K562 (cell line): ENCODE results near the gene GPR107. TPM values are rescaled to one million over a fixed set of nuclear protein-coding genes. Genes with fewer than 3 reads are reported as not detected.

Experiments
- ASH1L ChIP-seq: fragments of 450-650 bp; IDR thresholded peaks from 2 replicates; pipeline ENCODE4 v1.6.1; 2018; ENCODE audit warnings: borderline replicate concordance, mild to moderate bottlenecking, low read depth; ENCODE audit not compliant: partially characterized antibody
- DNMT1 ChIP-seq: fragments of 450-650 bp; IDR thresholded peaks from 2 replicates; pipeline ENCODE4 v1.6.1; 2016; ENCODE audit warnings: antibody characterized with exemption, mild to moderate bottlenecking
- FOXJ2 ChIP-seq: fragments of 200-800 bp; sonication (Bioruptor generic); IDR thresholded peaks from 2 replicates; pipeline ENCODE4 v1.6.1; 2016; ENCODE audit warnings: missing genetic modification characterization, missing compliant biosample characterization
- GTF2E2 ChIP-seq: fragments of 200-800 bp; sonication (Bioruptor generic); IDR thresholded peaks from 2 replicates; pipeline ENCODE4 v1.6.1; 2016; ENCODE audit warnings: missing genetic modification characterization, missing compliant biosample characterization
- GTF2F1 ChIP-seq: IDR thresholded peaks from 2 replicates; pipeline ENCODE4 v1.6.1; 2011; ENCODE audit warnings: low read depth, low read length, improper control_type of control experiment
- KAT2B ChIP-seq: IDR thresholded peaks from one replicate; pipeline ENCODE4 v1.6.1; 2012; ENCODE audit warnings: low read depth, mild to moderate bottlenecking, control low read depth, inconsistent platforms, low read length, moderate library complexity
- KLF10 ChIP-seq: fragments of 250-450 bp; sonication (Bioruptor Pico); IDR thresholded peaks from 2 replicates; pipeline ENCODE4 v1.6.1; 2021; ENCODE audit warnings: matching md5 sums
- MTA3 ChIP-seq: fragments of 450-650 bp; formaldehyde crosslinking; IDR thresholded peaks from 2 replicates; pipeline ENCODE4 v1.6.1; 2017; ENCODE audit warnings: mild to moderate bottlenecking, borderline replicate concordance
- NR3C1 ChIP-seq: sonication (generic); formaldehyde crosslinking; IDR thresholded peaks from 2 replicates; pipeline ENCODE4 v1.8.1; 2022; ENCODE audit warnings: missing genetic modification reagents
- NR4A1 ChIP-seq, 2 experiments: fragments of 250-450 bp in 1 of 2; fragments of 450-650 bp in 1 of 2; sonication (Bioruptor Pico) in 1 of 2; IDR thresholded peaks; 2 replicates each; pipeline versions ENCODE4 v1.4.0 to v1.6.1; 2016 to 2020; ENCODE audit warnings: mild to moderate bottlenecking in 2 of 2, missing compliant biosample characterization in 1 of 2, missing genetic modification characterization in 1 of 2, moderate library complexity in 1 of 2
- PHB2 ChIP-seq: fragments of 450-650 bp; IDR thresholded peaks from 2 replicates; pipeline ENCODE4 v1.6.1; 2017; ENCODE audit warnings: low read depth
- PHTF2 ChIP-seq: fragments of 250-450 bp; sonication (Bioruptor Pico); IDR thresholded peaks from 2 replicates; pipeline ENCODE4 v1.5.0; 2021; ENCODE audit warnings: mild to moderate bottlenecking
- PRPF4 ChIP-seq: fragments of 200-400 bp; formaldehyde crosslinking; IDR thresholded peaks from one replicate; pipeline ENCODE4 v1.6.1; 2017; ENCODE audit warnings: low read length, low read depth, mild to moderate bottlenecking; ENCODE audit not compliant: insufficient read depth, poor library complexity, severe bottlenecking
- PTTG1 ChIP-seq: fragments of 450-650 bp; IDR thresholded peaks from 2 replicates; pipeline ENCODE4 v1.6.1; 2016; ENCODE audit warnings: low read depth, mild to moderate bottlenecking, missing genetic modification characterization, missing compliant biosample characterization
- PURB ChIP-seq: sonication (generic); formaldehyde crosslinking; IDR thresholded peaks from 2 replicates; pipeline ENCODE4 v1.9.0; 2021; ENCODE audit warnings: low read depth, mild to moderate bottlenecking, missing genetic modification reagents
- TCF3 ChIP-seq: sonication (generic); formaldehyde crosslinking; IDR thresholded peaks from 2 replicates; pipeline ENCODE4 v1.4.0; 2020; ENCODE audit warnings: mild to moderate bottlenecking, missing genetic modification reagents
- TEAD1 ChIP-seq, 2 experiments: fragments of 450-650 bp in 1 of 2; sonication (generic) in 1 of 2; formaldehyde crosslinking; IDR thresholded peaks; 2 replicates each; pipeline versions ENCODE4 v1.4.0 to v1.8.0; 2020 to 2022; ENCODE audit warnings: mild to moderate bottlenecking in 2 of 2, missing genetic modification reagents in 1 of 2
- ZBTB1 ChIP-seq: sonication (generic); formaldehyde crosslinking; IDR thresholded peaks from 2 replicates; pipeline ENCODE4 v1.8.1; 2023; ENCODE audit warnings: missing genetic modification reagents, low read depth, mild to moderate bottlenecking, borderline replicate concordance
- ZKSCAN8 ChIP-seq: fragments of 200-800 bp; sonication (Bioruptor generic); IDR thresholded peaks from 2 replicates; pipeline ENCODE4 v1.6.1; 2016; ENCODE audit warnings: missing genetic modification characterization, missing compliant biosample characterization
- ZNF263 ChIP-seq: sonication (generic); formaldehyde crosslinking; IDR thresholded peaks from 2 replicates; pipeline ENCODE4 v1.8.0; 2022; ENCODE audit warnings: mild to moderate bottlenecking, missing genetic modification reagents, borderline replicate concordance
- ZNF785 ChIP-seq: fragments of 250-450 bp; sonication (Bioruptor Pico); IDR thresholded peaks from 2 replicates; pipeline ENCODE4 v1.4.0; 2020; ENCODE audit warnings: mild to moderate bottlenecking
- polyA plus RNA-seq, 8 experiments: library from polyadenylated mRNA; depleted of rRNA in 4 of 8; stranded (reverse) in 5 of 8; unstranded in 3 of 8; fragments of >200 nt; fragmentation: Nextera tagmentation in 2 of 8; fragmentation: Illumina TruSeq in 1 of 8; extraction: Ambion mirVana in 2 of 8; extraction: Trizol in 1 of 8; gene quantifications; 2 replicates each; pipeline versions ENCODE4 v1.2.1 to v1.2.3, GENCODE V29; 2011 to 2014; ENCODE audit warnings: inconsistent platforms in 1 of 8, missing spikeins in 1 of 8
- total RNA-seq, 7 experiments: library from RNA; depleted of rRNA in 6 of 7; stranded (reverse); fragments of >200 nt in 6 of 7; fragmentation: Illumina TruSeq in 2 of 7; extraction: Trizol in 2 of 7; gene quantifications; 2 replicates each; pipeline versions ENCODE4 v1.2.1 to v1.2.3, GENCODE V29; 2011 to 2021; ENCODE audit warnings: low replicate concordance in 1 of 7
- TF ChIP-seq, protein P1 (sequence below): fragments of 450-650 bp; IDR thresholded peaks from 2 replicates; pipeline ENCODE4 v1.6.1; 2017; ENCODE audit warnings: antibody characterized with exemption, mild to moderate bottlenecking
- TF ChIP-seq, protein P2 (sequence below): IDR thresholded peaks from 2 replicates; pipeline ENCODE4 v1.6.1; 2011; ENCODE audit warnings: borderline replicate concordance, low read depth, mild to moderate bottlenecking, moderate library complexity, low read length; ENCODE audit not compliant: insufficient read depth, poor library complexity, severe bottlenecking

GPR107 gene
- total and polyA plus RNA-seq, 9 of the 15 experiments (the other 6 are each of a cell fraction or from before 2014, with no cell fraction given), result 3.2 to 34.6 (median 14.4) TPM

DNA sequence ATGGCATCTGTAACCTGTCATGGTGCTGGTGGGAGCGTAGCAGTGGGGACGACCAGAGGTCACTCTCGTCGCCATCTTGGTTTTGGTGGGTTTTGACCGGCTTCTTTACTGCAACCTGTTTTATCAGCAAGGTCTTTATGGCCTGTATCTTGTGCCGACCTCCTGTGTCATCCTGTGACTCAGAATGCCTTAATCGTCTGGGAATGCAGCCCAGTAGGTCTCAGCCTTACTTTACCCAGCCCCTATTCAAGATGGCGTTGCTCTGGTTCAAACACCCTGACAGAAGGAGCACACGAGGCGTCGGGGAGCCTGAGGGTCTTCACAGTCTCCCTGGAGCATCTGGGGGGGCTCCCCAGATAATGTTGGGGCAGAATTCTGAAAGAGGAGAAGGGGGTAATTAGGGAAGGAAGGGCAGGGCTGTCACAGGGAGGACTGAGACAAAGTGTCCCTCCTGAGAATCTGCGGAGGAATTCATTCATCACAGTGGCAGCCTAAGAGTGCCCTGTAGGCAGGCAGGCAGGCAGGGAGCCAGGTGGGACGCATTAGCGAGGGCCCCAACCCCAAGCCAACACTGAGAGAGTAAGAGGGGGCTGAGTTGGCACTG, 97.2 kb downstream of the GPR107 start (continued):
- no peak for TF ChIP-seq PHTF2
- peak; percentile 81; the same call in 1 of the 2 replicates for TF ChIP-seq KLF10
- peak; percentile 94 to 96 for TF ChIP-seq TEAD1 (CRISPR knock-in tag; IDR thresholded peaks at IDR 0.05)
- TF ChIP-seq NR4A1 (CRISPR knock-in tag; IDR thresholded peaks at IDR 0.05), result peak; percentile 97; the same call in 1 of the 2 replicates
- TF ChIP-seq NR4A1 (tag; IDR thresholded peaks at IDR 0.05), result peak; percentile 99
- no peak for TF ChIP-seq ZNF263 (CRISPR knock-in tag)
- TF ChIP-seq ZBTB1 (CRISPR knock-in tag), result no peak
- TF ChIP-seq ASH1L, result no peak
- TF ChIP-seq, protein P1, sequence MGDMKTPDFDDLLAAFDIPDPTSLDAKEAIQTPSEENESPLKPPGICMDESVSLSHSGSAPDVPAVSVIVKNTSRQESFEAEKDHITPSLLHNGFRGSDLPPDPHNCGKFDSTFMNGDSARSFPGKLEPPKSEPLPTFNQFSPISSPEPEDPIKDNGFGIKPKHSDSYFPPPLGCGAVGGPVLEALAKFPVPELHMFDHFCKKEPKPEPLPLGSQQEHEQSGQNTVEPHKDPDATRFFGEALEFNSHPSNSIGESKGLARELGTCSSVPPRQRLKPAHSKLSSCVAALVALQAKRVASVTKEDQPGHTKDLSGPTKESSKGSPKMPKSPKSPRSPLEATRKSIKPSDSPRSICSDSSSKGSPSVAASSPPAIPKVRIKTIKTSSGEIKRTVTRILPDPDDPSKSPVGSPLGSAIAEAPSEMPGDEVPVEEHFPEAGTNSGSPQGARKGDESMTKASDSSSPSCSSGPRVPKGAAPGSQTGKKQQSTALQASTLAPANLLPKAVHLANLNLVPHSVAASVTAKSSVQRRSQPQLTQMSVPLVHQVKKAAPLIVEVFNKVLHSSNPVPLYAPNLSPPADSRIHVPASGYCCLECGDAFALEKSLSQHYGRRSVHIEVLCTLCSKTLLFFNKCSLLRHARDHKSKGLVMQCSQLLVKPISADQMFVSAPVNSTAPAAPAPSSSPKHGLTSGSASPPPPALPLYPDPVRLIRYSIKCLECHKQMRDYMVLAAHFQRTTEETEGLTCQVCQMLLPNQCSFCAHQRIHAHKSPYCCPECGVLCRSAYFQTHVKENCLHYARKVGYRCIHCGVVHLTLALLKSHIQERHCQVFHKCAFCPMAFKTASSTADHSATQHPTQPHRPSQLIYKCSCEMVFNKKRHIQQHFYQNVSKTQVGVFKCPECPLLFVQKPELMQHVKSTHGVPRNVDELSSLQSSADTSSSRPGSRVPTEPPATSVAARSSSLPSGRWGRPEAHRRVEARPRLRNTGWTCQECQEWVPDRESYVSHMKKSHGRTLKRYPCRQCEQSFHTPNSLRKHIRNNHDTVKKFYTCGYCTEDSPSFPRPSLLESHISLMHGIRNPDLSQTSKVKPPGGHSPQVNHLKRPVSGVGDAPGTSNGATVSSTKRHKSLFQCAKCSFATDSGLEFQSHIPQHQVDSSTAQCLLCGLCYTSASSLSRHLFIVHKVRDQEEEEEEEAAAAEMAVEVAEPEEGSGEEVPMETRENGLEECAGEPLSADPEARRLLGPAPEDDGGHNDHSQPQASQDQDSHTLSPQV, result peak; percentile 100
- TF ChIP-seq DNMT1, result no peak
- 0 out of 2 replicates have a peak, but pooled peaks have one; percentile 54 for TF ChIP-seq ZNF785
- no peak for TF ChIP-seq PURB (CRISPR knock-in tag)
- no peak for TF ChIP-seq NR3C1 (CRISPR knock-in tag)
- peak; percentile 97 for TF ChIP-seq ZKSCAN8 (CRISPR knock-in tag)
- TF ChIP-seq GTF2F1, result no peak
- TF ChIP-seq GTF2E2 (tag), result 0 out of 2 replicates have a peak, but pooled peaks have one; percentile 57
- no peak for TF ChIP-seq KAT2B
- no peak for TF ChIP-seq PHB2
- no peak for TF ChIP-seq FOXJ2
- peak; percentile 36; the same call in 1 of the 2 replicates for TF ChIP-seq MTA3
- TF ChIP-seq TCF3 (CRISPR knock-in tag), result peak; percentile 61
- TF ChIP-seq, protein P2, sequence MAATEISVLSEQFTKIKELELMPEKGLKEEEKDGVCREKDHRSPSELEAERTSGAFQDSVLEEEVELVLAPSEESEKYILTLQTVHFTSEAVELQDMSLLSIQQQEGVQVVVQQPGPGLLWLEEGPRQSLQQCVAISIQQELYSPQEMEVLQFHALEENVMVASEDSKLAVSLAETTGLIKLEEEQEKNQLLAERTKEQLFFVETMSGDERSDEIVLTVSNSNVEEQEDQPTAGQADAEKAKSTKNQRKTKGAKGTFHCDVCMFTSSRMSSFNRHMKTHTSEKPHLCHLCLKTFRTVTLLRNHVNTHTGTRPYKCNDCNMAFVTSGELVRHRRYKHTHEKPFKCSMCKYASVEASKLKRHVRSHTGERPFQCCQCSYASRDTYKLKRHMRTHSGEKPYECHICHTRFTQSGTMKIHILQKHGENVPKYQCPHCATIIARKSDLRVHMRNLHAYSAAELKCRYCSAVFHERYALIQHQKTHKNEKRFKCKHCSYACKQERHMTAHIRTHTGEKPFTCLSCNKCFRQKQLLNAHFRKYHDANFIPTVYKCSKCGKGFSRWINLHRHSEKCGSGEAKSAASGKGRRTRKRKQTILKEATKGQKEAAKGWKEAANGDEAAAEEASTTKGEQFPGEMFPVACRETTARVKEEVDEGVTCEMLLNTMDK, result no peak
- TF ChIP-seq PRPF4, result no peak
- peak; percentile 93 for TF ChIP-seq PTTG1 (tag)
